Stimulated activated CD8-positive, alpha-beta memory T cell treated with anti-CD3 and anti-CD28 coated beads, Interleukin-12 subunit alpha, Interleukin-12 subunit beta, amount 100 ng/mL, for 1 hour (primary cell): ENCODE data around the gene FKBP5.
"Not testable (repeated sequence)": the region's sequence is repeated elsewhere in the genome, so short reads cannot be mapped to it uniquely, and the experiment has no call there.

Experiments used
- DNase-seq: peaks from one replicate; pipeline ENCODE4 v3.0.0-alpha.2; 2020; ENCODE audit warnings: low read depth

Gene FKBP5

DNA sequence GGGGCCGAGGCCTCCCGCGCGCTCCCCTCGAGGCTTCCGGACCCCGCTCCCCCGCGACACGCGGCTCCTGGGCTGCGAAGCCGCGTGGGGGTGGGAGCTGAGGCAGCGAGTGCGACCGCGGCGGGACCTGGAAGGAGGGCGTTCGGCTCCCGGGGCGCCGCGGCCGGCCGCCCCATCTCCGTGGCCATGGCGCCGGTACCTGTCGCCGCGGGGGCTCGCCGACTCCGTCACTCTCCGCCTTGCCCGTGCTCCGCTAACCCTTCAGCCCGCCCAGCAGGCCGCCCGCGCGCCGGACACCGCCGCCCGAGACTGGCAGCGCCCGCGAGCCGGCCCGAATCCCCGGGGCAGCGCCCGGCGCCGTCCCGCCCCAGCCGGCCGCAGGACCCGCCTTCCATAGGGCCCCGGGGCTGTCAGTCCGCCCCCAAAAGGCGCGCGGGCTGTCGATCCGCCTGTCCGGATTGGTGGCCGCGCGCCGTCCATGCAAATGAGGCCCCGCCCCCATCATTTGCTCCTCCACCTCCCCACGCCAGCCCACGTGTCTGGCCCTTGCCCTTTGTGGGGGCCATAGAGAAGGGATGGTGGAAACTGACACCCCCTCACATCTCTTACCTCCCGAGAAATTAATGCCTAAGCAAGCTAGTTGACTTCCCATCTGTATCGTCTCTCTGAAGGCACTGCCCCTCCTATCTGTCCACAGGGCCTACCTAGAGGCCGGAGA lies at the start of gene FKBP5:
TSS of gene FKBP5 (minus strand) at position 311 of the 718 bp plus-strand sequence. CDS start 46,091 bp downstream, outside the sequence.
- DNase-seq, result peak; percentile 80

DNA sequence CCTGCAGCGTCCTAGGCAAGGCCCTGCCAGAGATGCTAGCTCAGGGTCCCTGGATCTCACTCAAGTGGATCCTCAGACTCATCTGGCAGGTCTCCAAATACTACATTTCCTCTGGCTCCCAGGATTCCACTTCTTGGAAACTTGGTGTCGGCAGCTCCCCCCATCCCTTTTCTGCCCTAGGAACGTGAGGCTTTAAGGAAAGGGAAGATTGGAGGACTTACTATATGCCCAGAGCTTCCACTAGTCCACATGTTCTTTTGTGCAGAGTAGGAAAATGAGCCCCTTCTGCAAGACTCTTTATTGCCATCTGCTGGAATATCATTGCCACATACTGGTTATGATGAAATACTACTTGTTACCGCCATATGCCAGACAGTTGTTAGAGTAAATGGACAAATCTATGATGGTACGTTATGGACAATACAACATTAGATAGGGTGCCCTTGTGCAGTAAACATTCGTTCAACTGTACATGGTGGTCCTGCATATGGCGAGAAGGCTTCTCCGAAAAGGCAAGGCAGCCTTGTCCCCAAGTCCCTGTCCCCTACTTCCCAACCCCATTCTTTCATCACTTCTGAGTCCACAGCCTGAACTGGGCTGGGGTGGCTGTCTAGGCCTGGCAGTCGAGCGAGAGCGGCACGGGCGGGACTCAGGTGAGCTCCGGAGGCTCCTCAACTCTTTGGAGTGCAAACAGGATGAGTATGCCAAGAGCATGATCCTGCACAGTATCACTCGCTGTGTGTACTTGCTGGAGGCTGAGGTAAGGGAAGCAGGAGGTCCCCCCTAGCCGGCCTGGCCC lies 48.9 kb upstream of the FKBP5 start:
- DNase-seq, result no peak

- DNase-seq, result no peak
Measured at GRCh38 chr6:35736982-35737412, 48.3 kb upstream of the FKBP5 start, which contains the start of gene ARMC12. ARMC12 (plus strand) TSS chr6:35737032; CDS start chr6:35737109, 77 bp downstream.

DNA sequence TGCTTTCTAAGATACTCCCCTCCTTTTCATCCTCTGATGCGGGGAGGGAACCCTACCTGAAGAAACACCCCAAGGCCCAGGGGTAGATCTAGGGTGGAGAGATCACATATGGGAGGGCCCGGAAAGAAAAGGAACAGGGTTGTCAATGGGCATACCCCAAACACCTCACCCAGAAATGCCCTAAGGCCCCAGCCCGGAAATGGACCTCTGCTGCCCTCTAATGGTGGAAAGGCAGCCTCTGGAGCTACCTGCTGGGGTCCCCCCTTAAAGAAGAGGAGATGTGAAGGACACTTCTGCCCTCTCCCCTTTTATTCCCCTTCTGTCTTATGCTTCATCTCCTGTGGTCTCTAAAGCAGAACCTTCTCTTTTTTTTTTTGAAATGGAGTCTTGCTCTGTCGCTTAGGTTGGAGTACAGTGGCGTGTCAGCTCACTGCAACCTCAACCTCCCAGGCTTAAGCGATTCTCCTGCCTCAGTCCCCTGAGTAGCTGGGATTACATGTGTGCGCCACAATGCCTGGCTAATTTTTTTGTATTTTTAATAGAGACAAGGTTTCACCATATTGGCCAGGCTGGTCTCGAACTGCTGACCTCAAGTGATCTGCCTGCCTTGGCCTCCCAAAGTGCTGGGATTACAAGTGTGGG lies 47.7 kb upstream of the FKBP5 start:
- peak; percentile 79 for DNase-seq

- DNase-seq, result no peak
Measured at GRCh38 chr6:35735452-35735851, 46.7 kb upstream of the FKBP5 start.

DNA sequence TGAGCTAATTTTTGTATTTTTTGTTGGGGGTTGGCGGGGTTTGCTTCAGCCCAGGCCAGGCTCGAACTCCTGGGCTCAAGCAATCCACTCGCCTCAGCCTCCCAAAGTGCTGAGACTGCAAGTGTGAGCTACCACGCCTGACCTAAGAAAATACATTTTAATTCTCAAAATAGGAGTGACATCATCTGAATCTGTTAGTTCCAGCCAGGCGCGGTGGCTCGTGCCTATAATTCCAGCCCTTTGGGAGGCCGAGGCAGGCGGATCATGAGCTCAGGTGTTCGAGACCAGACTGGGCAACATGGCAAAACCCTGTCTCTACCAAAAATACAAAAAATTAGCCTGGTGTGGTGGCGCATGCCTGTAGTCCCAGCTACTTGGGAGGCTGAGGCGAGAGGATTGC lies 45.6 kb upstream of the FKBP5 start:
- not testable (repeated sequence) for DNase-seq

GRCh38 chr6:35733633-35734032 lies 44.9 kb upstream of the FKBP5 start:
- DNase-seq, result no peak

GRCh38 chr6:35731736-35732532 lies 43.2 kb upstream of the FKBP5 start:
- DNase-seq, result peak; percentile 91

DNA sequence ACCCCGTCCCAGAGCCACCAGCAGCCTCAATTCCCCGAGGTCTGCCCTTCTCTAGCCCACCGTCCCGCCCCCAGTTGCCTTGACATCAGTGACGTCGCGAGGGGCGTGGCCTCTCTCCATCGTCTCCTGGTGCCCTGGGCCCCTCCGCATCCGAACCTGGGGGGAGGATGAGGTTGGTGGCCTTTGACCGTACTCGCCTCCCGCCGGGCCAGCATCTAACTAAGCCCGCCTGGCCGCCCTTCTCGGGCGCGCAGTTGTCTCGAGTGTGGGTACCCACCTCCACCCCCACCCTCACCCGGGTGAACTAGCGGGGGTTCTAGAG lies 42.7 kb upstream of the FKBP5 start:
- DNase-seq, result peak; percentile 93

DNA sequence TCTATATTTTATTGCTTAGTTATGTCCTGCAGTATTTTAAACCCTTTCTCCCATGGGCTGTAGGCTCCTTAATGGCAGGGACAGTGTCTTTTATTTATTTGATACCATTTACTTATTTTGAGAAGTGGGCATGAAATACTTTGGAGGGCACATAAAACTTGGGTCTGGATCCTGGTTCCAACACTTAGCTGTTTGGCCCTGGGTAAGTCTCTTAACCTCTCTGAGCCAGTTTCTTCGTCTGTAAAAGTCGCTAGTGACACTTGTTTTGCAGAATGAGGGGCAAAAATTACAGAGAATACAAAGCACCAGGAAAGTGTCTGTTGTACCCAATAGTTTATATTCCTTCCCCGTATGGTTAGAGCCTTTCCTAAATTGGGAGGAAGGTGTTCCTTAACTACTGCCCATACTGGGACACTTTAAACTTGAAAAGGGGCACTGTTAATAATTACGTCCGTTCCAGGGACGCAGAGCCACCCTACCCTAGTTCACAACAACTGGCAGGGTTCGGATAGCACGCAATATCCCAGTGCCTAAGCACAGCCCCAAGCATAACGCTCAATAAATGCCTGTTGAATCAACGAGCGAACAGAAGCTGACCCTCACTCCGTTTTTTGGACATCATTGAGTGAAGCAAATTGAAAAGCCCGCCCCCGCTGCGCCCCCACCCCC lies 42.2 kb upstream of the FKBP5 start:
- no peak for DNase-seq

DNA sequence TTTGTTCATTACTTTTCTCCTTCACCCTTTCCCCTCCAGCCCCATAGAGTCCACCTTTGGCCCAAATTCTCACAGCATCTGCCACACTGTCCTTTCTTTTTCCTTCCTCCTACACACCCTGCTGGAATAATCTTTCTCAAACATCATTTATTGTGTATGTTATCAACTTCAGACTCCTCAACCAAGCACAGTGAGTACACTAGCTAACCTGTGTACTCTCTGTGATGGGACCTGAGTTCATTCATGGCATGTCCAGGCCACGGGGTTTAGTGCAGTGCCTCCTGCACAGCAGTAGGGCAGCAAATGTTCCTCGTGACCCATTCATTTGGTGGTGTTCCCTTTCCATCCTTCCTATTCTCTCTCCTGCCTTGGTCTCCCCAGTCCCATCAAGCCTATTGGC lies 41.0 kb upstream of the FKBP5 start:
- no peak for DNase-seq

- DNase-seq, result no peak
Measured at GRCh38 chr6:35728683-35729678, 40.3 kb upstream of the FKBP5 start.

DNA sequence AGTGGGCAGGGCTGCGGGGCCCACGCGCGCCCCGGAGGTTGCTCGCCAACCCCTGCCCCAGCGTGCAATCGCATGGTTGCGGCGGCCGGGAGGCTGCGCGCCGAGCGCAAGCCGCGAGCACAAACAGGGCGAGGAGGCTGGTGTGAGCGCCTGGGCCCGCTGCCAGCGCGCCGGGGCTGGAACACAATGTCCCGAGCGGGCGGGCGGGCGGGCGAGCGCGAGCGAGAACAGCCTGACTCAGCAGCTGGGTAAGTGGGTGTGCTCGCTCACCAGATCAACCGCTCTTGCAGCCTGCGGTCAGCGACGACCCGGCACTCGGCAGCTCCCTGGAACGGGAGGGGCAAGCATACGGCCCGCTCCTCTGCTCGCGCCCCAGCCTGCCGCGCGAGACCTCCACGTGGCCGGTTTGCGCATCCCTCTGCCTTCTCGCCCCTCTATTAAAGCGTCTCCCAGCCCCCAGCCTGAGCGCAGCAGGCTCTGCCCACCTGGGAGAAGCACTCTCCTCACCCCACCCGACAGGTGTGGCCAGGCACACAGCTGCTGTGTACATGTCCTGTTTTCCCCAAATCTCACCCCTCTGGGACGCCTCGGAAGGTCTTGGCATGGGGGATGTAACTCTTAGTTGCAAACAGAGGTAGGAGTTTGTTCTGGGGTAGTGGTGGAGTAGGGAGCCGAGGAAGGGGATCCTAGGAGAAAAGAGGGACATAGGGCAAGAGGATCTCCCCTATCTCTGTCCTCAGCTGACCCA lies 39.4 kb upstream of the FKBP5 start:
- DNase-seq, result peak; percentile 77

- no peak for DNase-seq
Measured at GRCh38 chr6:35727231-35727934, 38.7 kb upstream of the FKBP5 start.

DNA sequence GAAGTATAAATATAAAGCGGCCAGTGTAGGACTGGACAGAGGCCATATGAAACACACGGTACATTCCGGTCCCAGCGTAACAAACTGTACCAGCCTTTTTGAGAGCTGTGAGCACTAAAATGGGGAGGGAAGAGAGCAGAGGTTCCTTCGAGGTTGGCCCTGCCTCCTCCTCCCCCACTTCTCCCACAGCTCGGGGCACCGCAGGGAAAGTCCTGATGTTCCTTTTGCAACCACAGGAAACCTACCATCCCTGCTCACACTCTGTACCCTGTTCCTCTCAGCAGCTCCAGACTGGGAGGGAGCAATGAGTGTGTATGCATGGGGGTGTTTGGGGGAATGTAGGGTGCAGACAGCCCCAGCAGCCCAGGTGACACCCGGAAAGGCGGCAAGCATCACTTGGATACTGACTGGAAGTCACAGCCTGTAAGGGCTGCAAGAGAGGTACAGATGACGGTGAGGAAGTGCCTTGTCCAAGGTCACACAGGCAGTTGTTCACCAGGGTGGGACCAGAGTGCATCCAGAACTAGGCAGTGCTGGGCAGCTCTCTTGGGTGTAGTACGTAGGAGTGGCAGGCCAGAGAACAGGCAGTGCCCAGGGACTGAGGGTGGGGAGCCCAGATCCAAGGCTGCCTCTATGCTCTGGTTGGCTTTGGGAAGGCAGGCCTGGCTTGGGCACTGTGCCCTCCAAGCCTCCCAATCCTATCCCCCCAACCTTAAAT lies 37.2 kb upstream of the FKBP5 start:
- no peak for DNase-seq

- no peak for DNase-seq
Measured at GRCh38 chr6:35725081-35725708, 36.5 kb upstream of the FKBP5 start.

DNA sequence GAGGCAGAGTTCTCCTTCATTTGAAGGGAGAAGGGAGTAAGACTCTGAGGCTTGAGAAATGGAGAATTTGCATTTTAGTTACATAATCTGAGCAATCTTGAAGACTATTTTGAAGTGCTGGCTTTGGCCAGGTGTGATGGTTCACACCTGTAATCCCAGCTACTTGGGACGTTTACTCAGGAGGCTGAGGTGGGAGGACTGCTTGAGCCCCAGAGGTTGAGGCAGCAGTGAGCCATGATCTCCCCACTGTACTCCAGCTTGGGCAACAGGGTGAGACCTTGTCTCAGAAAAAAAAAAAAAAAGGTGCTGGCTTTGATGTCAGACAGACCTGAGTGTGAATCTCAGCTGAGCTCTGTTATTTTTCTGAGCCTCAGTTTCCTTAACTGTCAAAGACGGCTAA lies 35.8 kb upstream of the FKBP5 start:
- DNase-seq, result no peak

- no peak for DNase-seq
Measured at GRCh38 chr6:35724059-35724458, 35.3 kb upstream of the FKBP5 start.
